Activated naive CD8-positive, alpha-beta T cell treated with anti-CD3 and anti-CD28 coated beads for 36 hours (primary cell): ENCODE measurements around the gene SIRT7. TPM values are rescaled to one million over a fixed set of nuclear protein-coding genes. Genes with fewer than 3 reads are reported as not detected.

Source experiments
- DNase-seq: peaks from one replicate; pipeline ENCODE4 v3.0.0; 2021
- H3K27ac Mint-ChIP-seq: one replicate; pipeline ENCODE4 v1.8.0; 2022; ENCODE audit warnings: mild to moderate bottlenecking, moderate library complexity, mixed read lengths
- H3K27me3 Mint-ChIP-seq: one replicate; pipeline ENCODE4 v1.8.0; 2022; ENCODE audit warnings: mild to moderate bottlenecking, mixed read lengths
- H3K36me3 Mint-ChIP-seq: one replicate; pipeline ENCODE4 v1.8.0; 2021; ENCODE audit warnings: mild to moderate bottlenecking, mixed read lengths
- H3K4me1 Mint-ChIP-seq: one replicate; pipeline ENCODE4 v1.8.0; 2021; ENCODE audit warnings: mixed read lengths
- H3K4me3 Mint-ChIP-seq: one replicate; pipeline ENCODE4 v1.8.0; 2022; ENCODE audit warnings: mild to moderate bottlenecking, moderate library complexity, mixed read lengths
- H3K9me3 Mint-ChIP-seq: one replicate; pipeline ENCODE4 v1.8.0; 2022; ENCODE audit warnings: mixed read lengths
- total RNA-seq, 2 experiments: library from RNA; stranded (reverse); gene quantifications; one replicate each; pipeline ENCODE4 v1.2.3, GENCODE V29; 2021

Gene SIRT7
- total RNA-seq, 2 experiments from 2014 or later, result 27.3 to 30.1 TPM

GRCh38 chr17:81900181-81900820, 17.7 kb downstream of the SIRT7 start:
- DNase-seq, result no peak
- H3K4me1 Mint-ChIP-seq, result peaks cover 2% of the 10 kb centered on the region
- no peaks in the 10 kb centered on the region for H3K9me3 Mint-ChIP-seq
- no peak overlapping the region for H3K4me3 Mint-ChIP-seq
- no peak overlapping the region for H3K27ac Mint-ChIP-seq
- peaks cover 20% of the 10 kb centered on the region for H3K36me3 Mint-ChIP-seq
- peaks cover 9% of the 10 kb centered on the region for H3K27me3 Mint-ChIP-seq

- no peak for DNase-seq
- H3K9me3 Mint-ChIP-seq, result no peaks in the 10 kb centered on the region
- no peak overlapping the region for H3K27ac Mint-ChIP-seq
- H3K4me1 Mint-ChIP-seq, result peaks cover 2% of the 10 kb centered on the region
- H3K4me3 Mint-ChIP-seq, result no peak overlapping the region
- H3K36me3 Mint-ChIP-seq, result peaks cover 20% of the 10 kb centered on the region
- peaks cover 9% of the 10 kb centered on the region for H3K27me3 Mint-ChIP-seq
Measured at GRCh38 chr17:81899514-81900166, 18.3 kb downstream of the SIRT7 start.

- Mint-ChIP-seq H3K27ac (no peak overlapping the region), H3K4me3 (no peak overlapping the region), H3K4me1 (peaks cover 2% of the 10 kb centered on the region), H3K36me3 (peaks cover 20% of the 10 kb centered on the region), H3K9me3 (no peaks in the 10 kb centered on the region), H3K27me3 (peaks cover 9% of the 10 kb centered on the region)
- no peak for DNase-seq
Measured at GRCh38 chr17:81898885-81899284, 19.1 kb downstream of the SIRT7 start.

GRCh38 chr17:81898029-81898866, 19.7 kb downstream of the SIRT7 start:
- Mint-ChIP-seq H3K4me1 (peaks cover 5% of the 10 kb centered on the region), H3K27me3 (peaks cover 9% of the 10 kb centered on the region), H3K27ac (no peak overlapping the region), H3K36me3 (peaks cover 20% of the 10 kb centered on the region), H3K4me3 (no peak overlapping the region), H3K9me3 (no peaks in the 10 kb centered on the region)
- DNase-seq, result no peak

GRCh38 chr17:81895400-81895799, 22.6 kb downstream of the SIRT7 start:
- Mint-ChIP-seq H3K4me1 (peaks cover 8% of the 10 kb centered on the region), H3K36me3 (peaks cover 24% of the 10 kb centered on the region), H3K9me3 (no peaks in the 10 kb centered on the region), H3K27ac (no peak overlapping the region), H3K4me3 (no peak overlapping the region), H3K27me3 (no peaks in the 10 kb centered on the region)
- DNase-seq, result no peak

- H3K9me3 Mint-ChIP-seq, result no peaks in the 10 kb centered on the region
- no peak for DNase-seq
- no peaks in the 10 kb centered on the region for H3K27me3 Mint-ChIP-seq
- H3K36me3 Mint-ChIP-seq, result peaks cover 45% of the 10 kb centered on the region
- H3K27ac Mint-ChIP-seq, result peak overlapping the region; percentile 98
- H3K4me1 Mint-ChIP-seq, result peaks cover 19% of the 10 kb centered on the region
- peak overlapping the region; percentile 95 for H3K4me3 Mint-ChIP-seq
Measured at GRCh38 chr17:81891303-81891552, 26.7 kb downstream of the SIRT7 start.

- DNase-seq, result peak; percentile 28
- Mint-ChIP-seq H3K27me3 (no peaks in the 10 kb centered on the region), H3K4me3 (peak overlapping the region; percentile 88)
Measured at GRCh38 chr17:81890447-81891302, 27.3 kb downstream of the SIRT7 start.

GRCh38 chr17:81889602-81890001, 28.4 kb downstream of the SIRT7 start:
- Mint-ChIP-seq H3K27ac (peak overlapping the region; percentile 60), H3K9me3 (no peaks in the 10 kb centered on the region), H3K4me3 (peak overlapping the region; percentile 88), H3K4me1 (peaks cover 19% of the 10 kb centered on the region), H3K27me3 (no peaks in the 10 kb centered on the region), H3K36me3 (peaks cover 53% of the 10 kb centered on the region)
- no peak for DNase-seq

More at GRCh38 chr17:81890447-81891302, 27.3 kb downstream of the SIRT7 start:
- peaks cover 46% of the 10 kb centered on the region for H3K36me3 Mint-ChIP-seq
- no peaks in the 10 kb centered on the region for H3K9me3 Mint-ChIP-seq
- H3K27ac Mint-ChIP-seq, result peak overlapping the region; percentile 93
- H3K4me1 Mint-ChIP-seq, result peaks cover 19% of the 10 kb centered on the region

- no peaks in the 10 kb centered on the region for H3K27me3 Mint-ChIP-seq
- DNase-seq, result no peak
- peaks cover 19% of the 10 kb centered on the region for H3K4me1 Mint-ChIP-seq
- H3K27ac Mint-ChIP-seq, result peak overlapping the region; percentile 68
- H3K4me3 Mint-ChIP-seq, result peak overlapping the region; percentile 88
- H3K36me3 Mint-ChIP-seq, result peaks cover 53% of the 10 kb centered on the region
- H3K9me3 Mint-ChIP-seq, result no peaks in the 10 kb centered on the region
Measured at GRCh38 chr17:81888988-81889595, 28.9 kb downstream of the SIRT7 start.

- Mint-ChIP-seq H3K36me3 (peaks cover 53% of the 10 kb centered on the region), H3K27me3 (no peaks in the 10 kb centered on the region), H3K4me1 (peaks cover 18% of the 10 kb centered on the region), H3K27ac (peak overlapping the region; percentile 70), H3K4me3 (peak overlapping the region; percentile 88), H3K9me3 (no peaks in the 10 kb centered on the region)
- DNase-seq, result no peak
Measured at GRCh38 chr17:81888105-81888987, 29.6 kb downstream of the SIRT7 start.

GRCh38 chr17:81885869-81886548, 32.0 kb downstream of the SIRT7 start:
- H3K36me3 Mint-ChIP-seq, result peaks cover 63% of the 10 kb centered on the region
- no peaks in the 10 kb centered on the region for H3K27me3 Mint-ChIP-seq
- peak overlapping the region; percentile 46 for H3K27ac Mint-ChIP-seq
- H3K4me1 Mint-ChIP-seq, result peaks cover 13% of the 10 kb centered on the region
- peak overlapping the region; percentile 14 for H3K4me3 Mint-ChIP-seq
- no peaks in the 10 kb centered on the region for H3K9me3 Mint-ChIP-seq
- no peak for DNase-seq

- H3K4me1 Mint-ChIP-seq, result peaks cover 12% of the 10 kb centered on the region
- no peaks in the 10 kb centered on the region for H3K27me3 Mint-ChIP-seq
- H3K27ac Mint-ChIP-seq, result peak overlapping the region; percentile 46
- no peak for DNase-seq
- H3K36me3 Mint-ChIP-seq, result peaks cover 58% of the 10 kb centered on the region
- peak overlapping the region; percentile 14 for H3K4me3 Mint-ChIP-seq
- H3K9me3 Mint-ChIP-seq, result no peaks in the 10 kb centered on the region
Measured at GRCh38 chr17:81885454-81885853, 32.5 kb downstream of the SIRT7 start.

- Mint-ChIP-seq H3K9me3 (no peaks in the 10 kb centered on the region), H3K27ac (no peak overlapping the region), H3K4me3 (no peak overlapping the region), H3K36me3 (peaks cover 53% of the 10 kb centered on the region), H3K27me3 (no peaks in the 10 kb centered on the region), H3K4me1 (peaks cover 12% of the 10 kb centered on the region)
- no peak for DNase-seq
Measured at GRCh38 chr17:81884968-81885367, 33.0 kb downstream of the SIRT7 start.
